Stimulated activated CD4-positive, alpha-beta T cell treated with anti-CD3 and anti-CD28 coated beads, Interleukin-1b, Interleukin-23, amount 100 ng/mL, for 1 hour (primary cell): Measurements from ENCODE around the gene TMED8.
"Not testable (repeated sequence)": the region's sequence is repeated elsewhere in the genome, so short reads cannot be mapped to it uniquely, and the experiment has no call there.

Experiments used
- DNase-seq, 2 donors: peaks; one replicate each; pipeline ENCODE4 v3.0.0-alpha.2; 2020; ENCODE audit warnings: low read depth in 2 of 2

The TMED8 gene

GRCh38 chr14:77322951-77323350 lies 53.9 kb downstream of the TMED8 start:
- no peak for DNase-seq

DNA sequence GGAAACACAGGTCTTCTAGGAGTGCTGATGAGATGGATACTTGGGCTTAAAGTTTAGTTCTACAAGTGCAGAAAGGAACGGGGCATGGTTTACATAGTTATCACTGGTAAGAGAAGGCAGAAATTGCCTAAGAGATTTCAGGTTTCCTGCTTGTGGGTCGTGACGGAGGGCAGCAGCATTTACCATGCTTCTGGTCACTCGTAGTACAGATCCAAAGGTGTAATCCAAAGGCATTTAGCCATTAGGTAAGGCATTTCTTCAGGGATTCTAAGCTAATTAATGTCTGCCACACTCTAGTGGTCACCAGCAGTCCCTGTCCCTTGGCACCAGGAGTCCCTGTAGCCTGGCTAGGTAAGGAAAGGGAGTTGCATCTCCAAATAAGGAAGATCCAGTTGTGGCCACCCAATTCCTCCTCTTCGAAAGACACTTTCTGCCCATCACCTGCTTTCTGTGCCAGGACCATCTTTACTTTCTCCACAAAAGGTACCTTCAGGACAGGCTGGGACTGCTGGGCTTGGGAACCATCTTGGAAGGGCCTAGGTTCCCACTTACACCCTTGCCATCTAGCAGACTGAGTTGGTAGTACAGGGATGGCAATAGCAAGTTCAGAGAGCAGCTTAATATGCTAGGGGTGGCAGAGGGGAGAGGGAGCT lies 54.5 kb downstream of the TMED8 start:
- no peak for DNase-seq

GRCh38 chr14:77320238-77320935 lies 56.5 kb downstream of the TMED8 start, which contains the start of gene POMT2:
Gene POMT2 (minus strand): TSS chr14:77320883. CDS start chr14:77320681, 202 bp downstream.
- DNase-seq, result peak; percentile 82

DNA sequence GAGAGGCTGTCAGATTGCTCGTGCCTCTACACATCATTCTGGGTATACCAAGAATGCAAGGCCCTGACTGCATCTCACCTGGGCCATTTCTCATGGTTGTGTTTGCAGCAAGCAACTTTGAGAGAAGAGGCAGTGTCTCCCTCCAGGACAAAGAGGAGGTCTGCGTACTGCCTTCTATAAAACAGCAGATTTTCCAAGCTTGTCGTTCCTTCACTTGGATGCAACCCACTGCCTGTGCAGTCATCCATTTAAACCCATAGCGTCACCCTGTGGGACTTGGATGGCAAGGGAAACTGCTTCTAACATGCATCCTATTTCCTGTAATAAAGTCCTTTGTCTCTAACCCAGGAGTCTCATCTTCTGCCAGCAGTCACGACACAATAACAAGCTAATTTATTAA lies 57.5 kb downstream of the TMED8 start:
- DNase-seq, result no peak

GRCh38 chr14:77318756-77319155 lies 58.1 kb downstream of the TMED8 start:
- DNase-seq, result not testable (repeated sequence)

DNA sequence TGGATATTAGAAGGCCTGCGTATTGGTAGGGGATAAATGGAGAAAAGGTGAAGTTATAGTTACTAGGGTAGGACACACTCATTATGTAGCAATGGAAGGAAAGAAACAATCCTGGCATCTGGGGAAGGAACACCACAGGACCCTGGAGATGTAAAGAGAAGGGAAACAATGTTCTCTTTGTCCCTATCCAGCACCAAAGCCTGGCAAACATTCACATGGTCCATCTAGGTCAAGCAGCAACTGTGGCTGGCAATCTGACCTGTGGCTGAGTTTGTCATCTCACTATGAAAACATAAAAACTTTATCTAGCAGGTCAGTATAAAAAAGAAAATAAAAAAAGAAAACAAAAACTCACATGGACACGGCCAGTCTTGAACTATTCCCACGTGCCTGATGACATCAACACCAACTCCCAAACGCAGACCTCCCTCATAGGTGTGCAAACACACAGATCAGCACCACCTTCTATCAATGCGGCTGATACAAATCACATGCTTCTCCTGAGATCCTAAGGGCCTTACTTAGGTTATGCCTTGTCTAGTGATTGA lies 58.8 kb downstream of the TMED8 start:
- no peak for DNase-seq

DNA sequence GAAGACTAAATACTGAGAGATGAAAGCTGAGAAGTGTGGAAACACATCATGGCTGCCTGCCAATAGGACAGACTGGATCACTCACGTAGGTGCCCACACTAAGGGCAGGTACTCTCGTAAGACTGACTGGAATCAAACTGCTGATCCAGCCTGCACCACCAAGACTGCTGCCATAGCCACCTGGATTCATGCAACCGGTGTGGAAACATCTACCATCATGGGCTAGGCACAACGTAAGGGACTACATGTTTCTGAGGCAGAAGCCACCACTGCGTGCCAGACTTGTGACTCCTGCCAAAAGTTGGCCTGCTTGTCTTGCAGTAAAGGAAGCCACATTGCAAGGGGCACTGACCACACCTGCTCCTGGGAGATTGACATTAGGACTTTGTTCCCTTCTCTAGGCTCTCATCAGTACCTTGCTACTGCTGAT lies 60.0 kb downstream of the TMED8 start:
- no peak for DNase-seq

- no peak for DNase-seq
Measured at GRCh38 chr14:77316195-77316505, 60.7 kb downstream of the TMED8 start.

DNA sequence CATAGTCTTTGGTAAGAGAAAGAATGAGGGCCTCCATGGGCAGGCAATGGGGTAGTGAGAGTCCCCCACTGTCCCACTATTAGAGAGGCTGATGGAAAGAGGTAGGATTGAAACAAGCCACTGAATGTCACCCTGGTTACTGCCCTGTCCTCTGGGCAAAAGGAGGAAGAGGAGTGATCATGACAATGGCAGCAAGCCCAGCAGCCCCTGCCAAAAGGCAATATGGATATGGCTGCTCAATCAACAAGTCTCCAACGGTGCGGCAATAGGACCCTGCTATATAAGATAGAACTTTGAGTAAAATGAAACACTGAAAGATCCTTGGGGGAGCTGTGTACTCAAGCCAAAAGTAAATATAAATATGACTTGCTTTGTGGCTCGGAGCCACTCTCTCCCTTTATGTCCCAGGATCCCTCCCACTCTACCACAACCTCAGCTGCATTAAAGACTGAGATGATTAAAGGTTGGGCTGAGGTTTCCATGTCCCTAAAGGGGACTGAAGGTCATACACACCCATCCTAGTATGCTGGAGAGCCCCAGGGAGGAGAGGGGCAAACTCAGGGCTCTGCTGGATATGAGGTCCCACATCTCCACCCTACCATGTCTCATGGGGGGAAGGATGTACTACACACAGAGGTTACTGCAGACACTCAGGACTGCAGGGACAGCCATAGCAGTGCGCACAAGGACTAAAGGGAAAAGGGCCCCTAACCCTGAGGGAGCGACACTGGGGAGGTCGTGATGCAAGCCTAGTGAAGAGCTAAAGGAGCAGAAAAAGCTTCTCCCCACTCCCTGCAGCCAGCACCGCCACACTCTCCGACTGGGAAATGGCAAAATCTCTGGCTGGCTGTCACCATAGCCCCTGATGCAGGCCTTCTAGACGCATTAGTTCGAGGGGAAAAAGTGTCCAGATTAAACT lies 62.1 kb downstream of the TMED8 start:
- DNase-seq, result no peak

GRCh38 chr14:77314043-77314442 lies 62.9 kb downstream of the TMED8 start:
- no peak for DNase-seq

DNA sequence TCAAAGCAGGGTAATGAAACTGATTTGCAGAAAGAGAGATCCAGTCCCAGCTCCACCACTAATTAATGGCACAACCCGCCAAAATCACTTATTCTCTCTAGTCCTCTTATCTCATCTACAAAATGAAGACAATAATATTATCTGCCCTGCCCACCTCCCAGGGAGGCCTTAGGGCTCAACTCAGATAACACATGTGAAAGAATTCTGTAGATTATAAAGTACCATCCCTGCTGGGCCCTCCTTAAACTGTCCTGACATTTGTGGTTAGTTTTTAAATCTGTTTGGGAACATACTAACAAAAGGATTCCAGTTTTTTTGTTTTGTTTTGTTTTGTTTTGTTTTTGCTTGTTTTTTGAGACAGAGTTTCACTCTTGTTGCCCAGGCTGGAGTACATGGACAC lies 63.5 kb downstream of the TMED8 start:
- DNase-seq, result no peak

DNA sequence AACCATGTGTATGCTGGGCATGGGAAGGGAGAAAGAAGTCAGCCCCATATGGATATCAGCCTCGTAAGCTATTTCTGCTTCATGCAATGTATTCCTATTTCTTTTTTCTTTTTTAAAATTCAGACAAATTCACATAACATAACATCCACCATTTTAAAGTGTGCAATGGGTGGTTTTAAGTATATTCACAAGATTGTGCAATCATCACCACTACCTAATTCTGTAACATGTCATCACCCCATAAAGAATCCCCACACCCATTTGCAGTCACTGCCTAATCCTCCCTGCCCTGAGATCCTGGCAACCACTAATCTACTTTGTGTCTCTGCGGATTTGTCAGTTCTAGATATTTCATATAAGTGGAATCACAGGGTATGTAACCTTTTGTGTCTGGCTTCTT lies 65.7 kb downstream of the TMED8 start:
- no peak for DNase-seq

- DNase-seq, result no peak
Measured at GRCh38 chr14:77310026-77310425, 66.9 kb downstream of the TMED8 start.

GRCh38 chr14:77309131-77309530 lies 67.8 kb downstream of the TMED8 start:
- no peak for DNase-seq

DNA sequence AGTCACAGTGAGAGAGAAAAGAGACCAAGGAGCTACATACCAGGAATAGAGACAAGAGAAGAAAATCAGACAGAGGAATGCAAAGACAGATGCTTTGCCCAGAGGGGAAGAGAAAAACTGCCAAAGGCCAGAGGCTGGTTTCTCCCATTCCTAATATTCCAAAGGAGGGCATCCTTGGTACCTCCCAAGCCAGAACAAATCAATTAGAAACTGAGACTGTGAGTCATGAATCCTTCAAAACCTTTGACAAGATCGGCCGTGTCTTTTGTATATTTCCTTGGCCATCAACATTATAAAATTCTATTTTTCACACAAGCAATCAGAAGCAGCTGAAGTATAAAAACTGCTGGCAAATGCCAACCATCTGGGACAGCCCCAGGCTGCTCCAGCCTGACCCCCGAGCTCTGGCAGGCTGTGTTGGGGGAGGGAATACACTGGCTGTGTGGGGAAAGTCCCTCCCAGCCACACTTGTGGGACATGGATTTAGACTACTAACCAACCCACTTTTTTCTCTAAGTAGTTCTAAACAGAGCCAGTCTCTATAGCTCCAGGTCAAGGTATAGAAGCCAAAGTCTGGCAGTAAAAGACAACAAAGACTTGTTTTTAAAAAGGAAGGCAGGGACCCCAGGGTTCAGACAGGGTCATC lies 69.9 kb downstream of the TMED8 start:
- DNase-seq, result no peak

GRCh38 chr14:77306416-77306815 lies 70.5 kb downstream of the TMED8 start:
- no peak for DNase-seq

DNA sequence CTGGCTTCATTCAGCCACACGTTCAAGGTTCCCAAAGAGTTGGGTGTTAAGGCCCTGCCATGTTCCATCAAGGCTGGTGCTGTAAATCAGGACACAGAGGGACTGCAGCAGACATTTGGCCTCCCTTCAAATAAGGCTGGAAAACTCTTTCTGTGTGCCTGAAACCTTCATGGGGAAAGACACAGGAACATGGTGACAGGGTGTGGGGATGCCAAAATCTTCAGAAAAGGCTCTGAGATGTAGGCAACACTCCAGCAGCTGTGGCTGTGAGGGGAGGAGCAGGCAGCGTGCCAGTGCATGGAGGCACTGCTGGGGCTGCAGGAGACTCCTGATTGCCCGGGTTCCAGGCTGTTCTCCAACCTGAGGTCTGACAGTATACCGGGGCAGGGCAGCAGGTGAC lies 71.2 kb downstream of the TMED8 start:
- no peak for DNase-seq

GRCh38 chr14:77303417-77304156 lies 73.3 kb downstream of the TMED8 start:
- no peak for DNase-seq

DNA sequence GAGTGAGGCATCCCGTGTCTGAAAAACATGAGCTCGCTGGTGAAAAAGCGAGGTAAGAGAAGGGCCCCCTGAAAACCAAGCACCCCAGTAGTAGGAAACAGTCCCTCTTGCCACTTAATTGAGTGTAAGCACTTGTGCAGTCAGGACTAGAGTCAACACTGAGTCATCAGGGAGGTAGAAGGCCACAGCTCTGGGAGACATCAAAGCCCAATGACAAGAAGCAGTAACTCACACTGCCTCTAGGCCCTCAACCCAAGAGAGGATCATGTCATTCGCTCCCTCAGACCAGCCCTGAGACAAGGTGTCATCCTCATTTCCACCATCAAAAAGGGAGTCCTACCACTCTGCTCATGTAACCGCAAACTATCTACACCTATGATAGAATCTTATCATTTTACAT lies 74.0 kb downstream of the TMED8 start:
- no peak for DNase-seq

DNA sequence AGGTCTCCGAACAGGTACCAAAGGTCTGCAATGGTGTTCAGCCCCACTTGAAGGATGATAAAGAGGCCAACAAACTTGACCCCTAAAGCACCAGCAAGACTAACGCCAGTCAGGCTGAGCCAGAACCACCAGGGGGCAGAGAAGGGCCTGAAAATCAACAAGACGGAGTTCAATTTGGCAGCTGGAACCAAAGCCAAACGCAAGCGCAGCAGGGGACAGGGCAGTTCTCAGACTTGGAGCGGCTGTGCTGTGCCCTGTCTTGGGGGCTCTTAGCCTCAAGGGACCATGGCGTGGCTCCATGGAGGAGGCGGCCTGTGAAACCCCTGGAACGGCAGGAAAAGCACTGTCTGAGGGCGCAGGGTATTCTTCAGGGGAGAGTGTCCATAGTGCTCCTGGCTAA lies 75.8 kb downstream of the TMED8 start:
- DNase-seq, result peak in 1 of 2 donors; percentile 30

GRCh38 chr14:77299771-77300170 lies 77.1 kb downstream of the TMED8 start:
- no peak for DNase-seq
